HG03066 (cell line): ENCODE results near the gene R3HDM1.
"Not testable (repeated sequence)": the region's sequence is repeated elsewhere in the genome, so short reads cannot be mapped to it uniquely, and the experiment has no call there.

ENCODE experiments used
- ATAC-seq: cut with Tn5 transposase; IDR thresholded peaks from one replicate; pipeline ENCODE4 v1.9.1; 2021; ENCODE audit warnings: low read depth; ENCODE audit not compliant: unreplicated experiment

The R3HDM1 gene

GRCh38 chr2:135637456-135638087 is 106.3 kb downstream of the R3HDM1 start:
- ATAC-seq: peak; percentile 63

- ATAC-seq: no peak
These were observed 107.5 kb downstream of the R3HDM1 start for GRCh38 chr2:135638825-135639224.

- ATAC-seq: no peak
These were observed 110.1 kb downstream of the R3HDM1 start for GRCh38 chr2:135641156-135642068.

GRCh38 chr2:135647836-135648579 is 116.7 kb downstream of the R3HDM1 start:
- ATAC-seq: no peak

GRCh38 chr2:135650721-135651120 is 119.4 kb downstream of the R3HDM1 start:
- ATAC-seq: no peak

GRCh38 chr2:135651717-135652116 is 120.4 kb downstream of the R3HDM1 start:
- no peak for ATAC-seq

GRCh38 chr2:135654239-135654638 is 123.0 kb downstream of the R3HDM1 start:
- not testable (repeated sequence) for ATAC-seq

GRCh38 chr2:135657806-135658582 is 126.7 kb downstream of the R3HDM1 start:
- no peak for ATAC-seq

- no peak for ATAC-seq
These were observed 130.8 kb downstream of the R3HDM1 start for GRCh38 chr2:135662088-135662487.

GRCh38 chr2:135663148-135663700 is 131.9 kb downstream of the R3HDM1 start:
- ATAC-seq: no peak

GRCh38 chr2:135664623-135665068 is 133.4 kb downstream of the R3HDM1 start:
- ATAC-seq: peak; percentile 89

GRCh38 chr2:135667045-135667444 is 135.8 kb downstream of the R3HDM1 start:
- no peak for ATAC-seq

- ATAC-seq: no peak
These were observed 143.2 kb downstream of the R3HDM1 start for GRCh38 chr2:135674453-135674852.

- ATAC-seq: no peak
These were observed 144.7 kb downstream of the R3HDM1 start for GRCh38 chr2:135676031-135676430.

- ATAC-seq: no peak
These were observed 147.8 kb downstream of the R3HDM1 start for GRCh38 chr2:135679125-135679524.

- ATAC-seq: no peak
These were observed 154.1 kb downstream of the R3HDM1 start for GRCh38 chr2:135685361-135685760.

GRCh38 chr2:135688978-135689377 is 157.7 kb downstream of the R3HDM1 start:
- ATAC-seq: no peak

- no peak for ATAC-seq
These were observed 158.4 kb downstream of the R3HDM1 start for GRCh38 chr2:135689679-135690078.

GRCh38 chr2:135694711-135695110 is 163.4 kb downstream of the R3HDM1 start:
- no peak for ATAC-seq

- no peak for ATAC-seq
These were observed 167.6 kb downstream of the R3HDM1 start for GRCh38 chr2:135698838-135699237.
